Endodermal cell (in vitro differentiated cells): ENCODE measurements around the gene WASHC2C. TPM values are rescaled to one million over a fixed set of nuclear protein-coding genes. Genes with fewer than 3 reads are reported as not detected.
"Not testable (repeated sequence)": the region's sequence is repeated elsewhere in the genome, so short reads cannot be mapped to it uniquely, and the experiment has no call there.

Source experiments
- DNase-seq: peaks from one replicate; pipeline ENCODE4 v3.0.0-alpha.2; 2017
- H3K27ac ChIP-seq: 2 replicates; pipeline ENCODE4 v1.5.1; 2013; ENCODE audit warnings: mild to moderate bottlenecking, low read depth, low read length, moderate library complexity
- H3K27me3 ChIP-seq: 2 replicates; pipeline ENCODE4 v1.6.1; 2013; ENCODE audit warnings: mild to moderate bottlenecking, low read length, moderate library complexity; ENCODE audit not compliant: insufficient read depth, control insufficient read depth, poor library complexity, severe bottlenecking
- H3K36me3 ChIP-seq: 2 replicates; pipeline ENCODE4 v1.7.0; 2013; ENCODE audit warnings: mild to moderate bottlenecking, low read length, moderate library complexity; ENCODE audit not compliant: control insufficient read depth, insufficient read depth
- H3K4me1 ChIP-seq: one replicate; pipeline ENCODE4 v1.7.0; 2013; ENCODE audit warnings: low read length; ENCODE audit not compliant: control insufficient read depth, insufficient read depth
- H3K4me3 ChIP-seq: 2 replicates; pipeline ENCODE4 v1.5.1; 2013; ENCODE audit warnings: mild to moderate bottlenecking, low read length, moderate library complexity
- H3K9ac ChIP-seq: 2 replicates; pipeline ENCODE4 v1.6.1; 2013; ENCODE audit warnings: mild to moderate bottlenecking, low read length, moderate library complexity; ENCODE audit not compliant: poor library complexity, severe bottlenecking; ENCODE audit errors: extremely low read depth
- H3K9me3 ChIP-seq: 2 replicates; pipeline ENCODE4 v1.6.1; 2013; ENCODE audit warnings: mild to moderate bottlenecking, low read length, moderate library complexity; ENCODE audit not compliant: control insufficient read depth
- H3K27ac Mint-ChIP-seq: 2 replicates; pipeline ENCODE4 v1.8.0; 2020; ENCODE audit warnings: mixed read lengths
- H3K27me3 Mint-ChIP-seq: 2 replicates; pipeline ENCODE4 v1.8.0; 2021; ENCODE audit warnings: mild to moderate bottlenecking, mixed read lengths; ENCODE audit not compliant: insufficient read depth
- H3K36me3 Mint-ChIP-seq: 2 replicates; pipeline ENCODE4 v1.8.0; 2020; ENCODE audit warnings: low read depth, mixed read lengths
- H3K4me1 Mint-ChIP-seq: 2 replicates; pipeline ENCODE4 v1.8.0; 2020; ENCODE audit warnings: mixed read lengths
- H3K4me3 Mint-ChIP-seq: 2 replicates; pipeline ENCODE4 v1.8.0; 2020; ENCODE audit warnings: mild to moderate bottlenecking, moderate library complexity, mixed read lengths
- H3K9me3 Mint-ChIP-seq: 2 replicates; pipeline ENCODE4 v1.8.0; 2020; ENCODE audit warnings: mild to moderate bottlenecking, mixed read lengths
- WGBS, 2 experiments: methylation state at CpG; one replicate each; pipeline versions ENCODE4 v1.1.5 to v1.1.7; 2013; ENCODE audit warnings: missing lambda C conversion rate in 2 of 2, mixed read lengths in 1 of 2; ENCODE audit not compliant: insufficient coverage in 1 of 2, insufficient read length in 1 of 2; 5-methylcytosine and 5-hydroxymethylcytosine counted together
- total RNA-seq, 2 donors: library from RNA; stranded (reverse); fragmentation: NEBNext Ultra II Directional in 1 of 2; extraction: Animal tissue kit (Norgen Biotek cat#: 25700) in 1 of 2; gene quantifications; 2 replicates in 1 of 2; 3 replicates in 1 of 2; pipeline ENCODE4 v1.2.1, GENCODE V29; 2021

Gene WASHC2C
- total RNA-seq, 2 donors from 2014 or later: 38.6 to 53.4 TPM

- H3K36me3 ChIP-seq: peaks cover 13% of the 10 kb centered on the region
- not testable (repeated sequence) for H3K9me3 ChIP-seq, DNase-seq, H3K27ac ChIP-seq, H3K27me3 Mint-ChIP-seq, H3K27ac Mint-ChIP-seq, H3K9ac ChIP-seq, H3K4me3 ChIP-seq, H3K4me1 ChIP-seq, H3K27me3 ChIP-seq, H3K9me3 Mint-ChIP-seq, H3K4me1 Mint-ChIP-seq, H3K4me3 Mint-ChIP-seq
- WGBS, 2 experiments: no CpG with 5 or more reads among the region's 1 CpG
- peaks cover 21% of the 10 kb centered on the region for H3K36me3 Mint-ChIP-seq
Measured at GRCh38 chr10:45786217-45786616, 59.2 kb downstream of the WASHC2C start.

GRCh38 chr10:45787212-45787741 is 60.2 kb downstream of the WASHC2C start:
- H3K4me3 ChIP-seq, H3K27ac Mint-ChIP-seq, H3K27me3 Mint-ChIP-seq, H3K9me3 Mint-ChIP-seq, DNase-seq, H3K4me1 ChIP-seq, H3K27ac ChIP-seq, H3K27me3 ChIP-seq, H3K9ac ChIP-seq, H3K9me3 ChIP-seq, H3K4me1 Mint-ChIP-seq, H3K4me3 Mint-ChIP-seq: not testable (repeated sequence)
- H3K36me3 ChIP-seq: peaks cover 16% of the 10 kb centered on the region
- 63% methylated on average over 1 of the region's 5 CpGs; no CpG with 5 or more reads in 1 of the 2 experiments for WGBS, 2 experiments
- peaks cover 23% of the 10 kb centered on the region for H3K36me3 Mint-ChIP-seq

GRCh38 chr10:45789991-45790390 is 62.9 kb downstream of the WASHC2C start:
- peaks cover 33% of the 10 kb centered on the region for H3K36me3 Mint-ChIP-seq
- WGBS, 2 experiments: 96 to 97% methylated on average over 6 to 7 of the region's 8 CpGs

GRCh38 chr10:45790694-45791426 is 63.8 kb downstream of the WASHC2C start:
- 97 to 100% methylated on average over 1 to 4 of the region's 6 CpGs for WGBS, 2 experiments
- not testable (repeated sequence) for H3K9me3 Mint-ChIP-seq, DNase-seq

More at GRCh38 chr10:45789991-45790390, 62.9 kb downstream of the WASHC2C start:
- peaks cover 15% of the 10 kb centered on the region for H3K36me3 ChIP-seq
- H3K4me1 Mint-ChIP-seq, H3K27ac ChIP-seq, H3K27me3 Mint-ChIP-seq, H3K4me1 ChIP-seq, H3K9me3 Mint-ChIP-seq, H3K27ac Mint-ChIP-seq, H3K4me3 Mint-ChIP-seq, H3K4me3 ChIP-seq, H3K9ac ChIP-seq, DNase-seq, H3K27me3 ChIP-seq, H3K9me3 ChIP-seq: not testable (repeated sequence)

GRCh38 chr10:45794761-45795160 is 67.7 kb downstream of the WASHC2C start:
- H3K4me3 Mint-ChIP-seq, H3K27ac ChIP-seq, H3K4me1 Mint-ChIP-seq, H3K36me3 ChIP-seq, DNase-seq, H3K27me3 ChIP-seq, H3K9me3 Mint-ChIP-seq, H3K4me1 ChIP-seq, H3K27me3 Mint-ChIP-seq, H3K27ac Mint-ChIP-seq, H3K9me3 ChIP-seq, H3K4me3 ChIP-seq, H3K9ac ChIP-seq: not testable (repeated sequence)
- 70% methylated on average over 2 of the region's 2 CpGs; no CpG with 5 or more reads in 1 of the 2 experiments for WGBS, 2 experiments
- H3K36me3 Mint-ChIP-seq: peaks cover 20% of the 10 kb centered on the region

More at GRCh38 chr10:45790694-45791426, 63.8 kb downstream of the WASHC2C start:
- H3K4me1 Mint-ChIP-seq, H3K27ac ChIP-seq, H3K9me3 ChIP-seq, H3K27me3 ChIP-seq, H3K9ac ChIP-seq, H3K27me3 Mint-ChIP-seq, H3K4me1 ChIP-seq, H3K4me3 ChIP-seq, H3K27ac Mint-ChIP-seq, H3K4me3 Mint-ChIP-seq: not testable (repeated sequence)
- peaks cover 15% of the 10 kb centered on the region for H3K36me3 ChIP-seq
- H3K36me3 Mint-ChIP-seq: peaks cover 30% of the 10 kb centered on the region

GRCh38 chr10:45803060-45804010 is 76.3 kb downstream of the WASHC2C start:
- H3K4me3 Mint-ChIP-seq, H3K4me3 ChIP-seq, H3K4me1 ChIP-seq, H3K9me3 Mint-ChIP-seq, H3K27ac ChIP-seq, H3K36me3 Mint-ChIP-seq, H3K27ac Mint-ChIP-seq, H3K36me3 ChIP-seq, H3K27me3 ChIP-seq, H3K4me1 Mint-ChIP-seq, H3K9me3 ChIP-seq, H3K27me3 Mint-ChIP-seq, H3K9ac ChIP-seq: not testable (repeated sequence)
- WGBS, 2 experiments: 90 to 92% methylated on average over 5 to 13 of the region's 13 CpGs
- peak; percentile 27 for DNase-seq
